Keratinocyte (primary cell): ENCODE data around the gene ZFP91.

ENCODE experiments used
- EZH2 ChIP-seq: IDR thresholded peaks from one replicate; pipeline ENCODE4 v1.6.1; 2012; ENCODE audit warnings: inconsistent platforms, mild to moderate bottlenecking, low read length, moderate library complexity
- TF ChIP-seq, protein P1 (sequence below), 3 experiments: IDR thresholded peaks in 1 of 3; conservative IDR thresholded peaks in 1 of 3; optimal IDR thresholded peaks in 1 of 3; 2 replicates in 2 of 3; 3 replicates in 1 of 3; pipeline versions ENCODE3 to v1.5.1; 2011; ENCODE audit warnings: low read length in 3 of 3, mild to moderate bottlenecking in 3 of 3, moderate library complexity in 2 of 3, control low read depth in 1 of 3, inconsistent platforms in 1 of 3; ENCODE audit not compliant: insufficient read depth in 2 of 3; ENCODE audit errors: extremely low read depth in 1 of 3

DNA sequence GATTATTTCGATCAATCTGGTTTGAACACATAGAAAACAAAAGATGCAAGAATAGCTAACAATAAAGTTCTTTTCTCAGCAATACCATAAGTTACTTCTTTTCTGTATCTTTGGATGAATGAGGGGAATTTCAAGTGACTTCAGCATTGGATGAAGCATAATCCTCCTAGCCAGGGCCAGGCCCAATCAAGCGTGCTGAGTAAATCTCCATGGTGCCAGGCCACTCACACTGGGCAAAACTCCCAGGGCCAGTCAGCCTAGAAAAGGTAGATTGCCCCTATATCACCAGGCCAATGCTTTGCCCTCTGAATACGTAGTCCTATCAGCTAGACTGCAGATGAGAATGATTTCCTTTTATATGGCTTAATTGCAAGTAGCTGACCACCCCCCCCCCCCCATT is 49.6 kb downstream of the ZFP91 start:
- TF ChIP-seq, protein P1, sequence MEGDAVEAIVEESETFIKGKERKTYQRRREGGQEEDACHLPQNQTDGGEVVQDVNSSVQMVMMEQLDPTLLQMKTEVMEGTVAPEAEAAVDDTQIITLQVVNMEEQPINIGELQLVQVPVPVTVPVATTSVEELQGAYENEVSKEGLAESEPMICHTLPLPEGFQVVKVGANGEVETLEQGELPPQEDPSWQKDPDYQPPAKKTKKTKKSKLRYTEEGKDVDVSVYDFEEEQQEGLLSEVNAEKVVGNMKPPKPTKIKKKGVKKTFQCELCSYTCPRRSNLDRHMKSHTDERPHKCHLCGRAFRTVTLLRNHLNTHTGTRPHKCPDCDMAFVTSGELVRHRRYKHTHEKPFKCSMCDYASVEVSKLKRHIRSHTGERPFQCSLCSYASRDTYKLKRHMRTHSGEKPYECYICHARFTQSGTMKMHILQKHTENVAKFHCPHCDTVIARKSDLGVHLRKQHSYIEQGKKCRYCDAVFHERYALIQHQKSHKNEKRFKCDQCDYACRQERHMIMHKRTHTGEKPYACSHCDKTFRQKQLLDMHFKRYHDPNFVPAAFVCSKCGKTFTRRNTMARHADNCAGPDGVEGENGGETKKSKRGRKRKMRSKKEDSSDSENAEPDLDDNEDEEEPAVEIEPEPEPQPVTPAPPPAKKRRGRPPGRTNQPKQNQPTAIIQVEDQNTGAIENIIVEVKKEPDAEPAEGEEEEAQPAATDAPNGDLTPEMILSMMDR (optimal IDR thresholded peaks at IDR 0.05 in 1 of 3, IDR thresholded peaks at IDR 0.05 in 1 of 3, conservative IDR thresholded peaks at IDR 0.05 in 1 of 3; ENCODE audit: extremely low read depth in 1 of 3, insufficient read depth in 2 of 3, low read length in 3 of 3), result no peak
- TF ChIP-seq EZH2, result no peak
